GM13977 (cell line): ENCODE measurements around the gene CEACAM4.
A peak's percentile ranks its signal among the peaks of the same experiment; 100 is the strongest.

Experiments
- DNase-seq: peaks from one replicate; pipeline ENCODE4 v3.0.0; 2012; ENCODE audit warnings: low spot score
- CTCF ChIP-seq: IDR thresholded peaks from 2 replicates; pipeline ENCODE4 v1.5.1; 2012; ENCODE audit warnings: mild to moderate bottlenecking, control low read depth; ENCODE audit not compliant: insufficient read depth; ENCODE audit errors: extremely low read depth, missing control alignments
- in situ Hi-C: fragments of 300-500 bp; cut with MboI; formaldehyde crosslinking; loops from one replicate; pipeline ENCODE4 v1.12.0; 2022; ENCODE audit warnings: low sequenced_read_pairs, low pct_unique_long_range_greater_than_20kb, mixed read lengths, inconsistent platforms; ENCODE audit not compliant: unreplicated experiment

CEACAM4 gene

GRCh38 chr19:41589371-41589770, 37.5 kb downstream of the CEACAM4 start:
- in situ Hi-C loops = no loop called here
- TF ChIP-seq CTCF = no peak
- no peak for DNase-seq

GRCh38 chr19:41588497-41589209, 38.2 kb downstream of the CEACAM4 start:
- peak; percentile 34 for DNase-seq
- in situ Hi-C loops = no loop called here

GRCh38 chr19:41587838-41588210, 39.0 kb downstream of the CEACAM4 start:
- in situ Hi-C loops = no loop called here
- TF ChIP-seq CTCF = no peak
- DNase-seq = no peak

More at GRCh38 chr19:41588497-41589209, 38.2 kb downstream of the CEACAM4 start:
- TF ChIP-seq CTCF = no peak

- TF ChIP-seq CTCF = no peak
- in situ Hi-C loops = no loop called here
- no peak for DNase-seq
Measured at GRCh38 chr19:41587101-41587837, 39.6 kb downstream of the CEACAM4 start.

GRCh38 chr19:41586064-41586463, 40.8 kb downstream of the CEACAM4 start:
- in situ Hi-C loops = no loop called here
- no peak for TF ChIP-seq CTCF
- no peak for DNase-seq

GRCh38 chr19:41584931-41585330, 41.9 kb downstream of the CEACAM4 start:
- in situ Hi-C loops = no loop called here
- no peak for DNase-seq
- no peak for TF ChIP-seq CTCF
